CD8-positive, alpha-beta memory T cell (primary cell): Measurements from ENCODE around the gene ADGRL2. TPM values are rescaled to one million over a fixed set of nuclear protein-coding genes. Genes with fewer than 3 reads are reported as not detected.

Experiments used
- CTCF ChIA-PET: fragments of 350-600 bp; sonication (Branson Sonifier 250); formaldehyde crosslinking; loops from one replicate; lab custom pipeline; 2021; ENCODE audit warnings: antibody characterized with exemption; lab: Charles Lee
- POLR2A ChIA-PET: fragments of 350-600 bp; sonication (Branson Sonifier 250); formaldehyde crosslinking; loops from one replicate; lab custom pipeline; 2021; ENCODE audit warnings: antibody characterized with exemption; lab: Charles Lee
- DNase-seq, 5 donors: peaks; one replicate each; pipeline versions ENCODE4 v3.0.0 to v3.0.0-alpha.2; 2020 to 2022; ENCODE audit warnings: mixed read lengths in 1 of 5
- H3K27ac ChIP-seq: one replicate; pipeline ENCODE4 v1.7.0; 2013; ENCODE audit warnings: low read depth, mild to moderate bottlenecking, low read length, moderate library complexity
- H3K27me3 ChIP-seq: 2 replicates; pipeline ENCODE4 v1.7.0; 2013; ENCODE audit warnings: low read length, mild to moderate bottlenecking; ENCODE audit not compliant: insufficient read depth, poor library complexity, severe bottlenecking
- H3K36me3 ChIP-seq: 2 replicates; pipeline ENCODE4 v1.7.0; 2013; ENCODE audit warnings: mild to moderate bottlenecking, low read length, moderate library complexity; ENCODE audit not compliant: insufficient read depth
- H3K4me1 ChIP-seq: 2 replicates; pipeline ENCODE4 v1.7.0; 2013; ENCODE audit warnings: mild to moderate bottlenecking, low read length, moderate library complexity; ENCODE audit not compliant: insufficient read depth
- H3K4me3 ChIP-seq: 2 replicates; pipeline ENCODE4 v1.7.0; 2013; ENCODE audit warnings: mild to moderate bottlenecking, low read length
- H3K9me3 ChIP-seq: 2 replicates; pipeline ENCODE4 v1.7.0; 2013; ENCODE audit warnings: mild to moderate bottlenecking, low read length
- H3K27ac Mint-ChIP-seq, 8 donors: one replicate each; pipeline ENCODE4 v1.8.0; 2020 to 2021; ENCODE audit warnings: mixed read lengths in 8 of 8, mild to moderate bottlenecking in 6 of 8, inconsistent platforms in 3 of 8, moderate library complexity in 3 of 8
- H3K27me3 Mint-ChIP-seq, 2 donors: one replicate each; pipeline ENCODE4 v1.8.0; 2020 to 2021; ENCODE audit warnings: mixed read lengths in 2 of 2, mild to moderate bottlenecking in 1 of 2, moderate library complexity in 1 of 2
- H3K36me3 Mint-ChIP-seq, 3 donors: one replicate each; pipeline ENCODE4 v1.8.0; 2020 to 2021; ENCODE audit warnings: mixed read lengths in 3 of 3, inconsistent platforms in 1 of 3, mild to moderate bottlenecking in 1 of 3
- H3K4me1 Mint-ChIP-seq, 3 donors: one replicate each; pipeline ENCODE4 v1.8.0; 2020 to 2021; ENCODE audit warnings: mixed read lengths in 3 of 3, inconsistent platforms in 1 of 3, mild to moderate bottlenecking in 1 of 3
- H3K4me3 Mint-ChIP-seq, 7 donors: one replicate each; pipeline ENCODE4 v1.8.0; 2020 to 2021; ENCODE audit warnings: mixed read lengths in 7 of 7, mild to moderate bottlenecking in 6 of 7, moderate library complexity in 4 of 7, inconsistent platforms in 2 of 7
- H3K9me3 Mint-ChIP-seq, 5 donors: one replicate each; pipeline ENCODE4 v1.8.0; 2020 to 2022; ENCODE audit warnings: mixed read lengths in 5 of 5, mild to moderate bottlenecking in 3 of 5, moderate library complexity in 2 of 5, inconsistent platforms in 1 of 5
- polyA plus RNA-seq: library from polyadenylated mRNA; unstranded; fragments of 300-500 nt; fragmentation: Illumina TruSeq; gene quantifications from one replicate; pipeline ENCODE4 v1.2.3, GENCODE V29; 2021
- total RNA-seq, 2 experiments: library from RNA; stranded (reverse); gene quantifications; one replicate each; pipeline ENCODE4 v1.2.3, GENCODE V29; 2021

Gene ADGRL2
- total and polyA plus RNA-seq, 3 experiments from 2014 or later, result not detected

- POLR2A ChIA-PET, result no interaction called here
- peaks cover 0 to 31% (median 8%) of the 10 kb centered on the region in 5 donors for H3K9me3 Mint-ChIP-seq
Observed at GRCh38 chr1:81967951-81968350, 167.2 kb downstream of the ADGRL2 start.

GRCh38 chr1:81970416-81970815 lies 169.7 kb downstream of the ADGRL2 start:
- Mint-ChIP-seq H3K4me3 (no peak overlapping the region), H3K27me3 (no peaks in the 10 kb centered on the region), H3K9me3 (peaks cover 2 to 30% (median 4%) of the 10 kb centered on the region in 5 donors), H3K4me1 (no peaks in the 10 kb centered on the region), H3K36me3 (no peaks in the 10 kb centered on the region), H3K27ac (no peak overlapping the region)
- Histone ChIP-seq H3K9me3 (no peaks in the 10 kb centered on the region), H3K36me3 (no peaks in the 10 kb centered on the region), H3K4me1 (no peaks in the 10 kb centered on the region), H3K4me3 (no peak overlapping the region), H3K27ac (no peak overlapping the region), H3K27me3 (no peaks in the 10 kb centered on the region)
- ChIA-PET CTCF (no interaction called here), POLR2A (no interaction called here)
- no peak for DNase-seq

More at GRCh38 chr1:81967951-81968350, 167.2 kb downstream of the ADGRL2 start:
- no peak overlapping the region for H3K27ac Mint-ChIP-seq
- H3K9me3 ChIP-seq, result no peaks in the 10 kb centered on the region
- CTCF ChIA-PET, result no interaction called here
- H3K36me3 ChIP-seq, result no peaks in the 10 kb centered on the region
- no peak overlapping the region for H3K4me3 ChIP-seq
- no peaks in the 10 kb centered on the region for H3K4me1 ChIP-seq
- H3K36me3 Mint-ChIP-seq, result no peaks in the 10 kb centered on the region
- no peaks in the 10 kb centered on the region for H3K27me3 Mint-ChIP-seq
- no peak for DNase-seq
- no peak overlapping the region for H3K4me3 Mint-ChIP-seq
- no peaks in the 10 kb centered on the region for H3K4me1 Mint-ChIP-seq
- no peak overlapping the region for H3K27ac ChIP-seq
- H3K27me3 ChIP-seq, result no peaks in the 10 kb centered on the region

- no peak overlapping the region for H3K4me3 Mint-ChIP-seq
- no peaks in the 10 kb centered on the region for H3K36me3 Mint-ChIP-seq
- Histone ChIP-seq H3K36me3 (no peaks in the 10 kb centered on the region), H3K9me3 (no peaks in the 10 kb centered on the region), H3K4me1 (no peaks in the 10 kb centered on the region), H3K4me3 (no peak overlapping the region), H3K27ac (no peak overlapping the region), H3K27me3 (no peaks in the 10 kb centered on the region)
- DNase-seq, result no peak
- peaks cover 3 to 18% (median 6%) of the 10 kb centered on the region in 5 donors for H3K9me3 Mint-ChIP-seq
- no peaks in the 10 kb centered on the region for H3K4me1 Mint-ChIP-seq
- H3K27ac Mint-ChIP-seq, result no peak overlapping the region
- ChIA-PET CTCF (interaction anchor here (0.7 kb wide), 1 partner anchor 9 kb away, joined by 3 read pairs; no protein-coding TSS in a partner anchor), POLR2A (no interaction called here)
- no peaks in the 10 kb centered on the region for H3K27me3 Mint-ChIP-seq
Observed at GRCh38 chr1:81974222-81974841, 173.6 kb downstream of the ADGRL2 start.

GRCh38 chr1:81974883-81975555 lies 174.3 kb downstream of the ADGRL2 start:
- POLR2A ChIA-PET, result no interaction called here
- no peaks in the 10 kb centered on the region for H3K4me1 Mint-ChIP-seq
- Histone ChIP-seq H3K36me3 (no peaks in the 10 kb centered on the region), H3K27me3 (no peaks in the 10 kb centered on the region), H3K4me3 (no peak overlapping the region), H3K4me1 (no peaks in the 10 kb centered on the region), H3K27ac (no peak overlapping the region), H3K9me3 (no peaks in the 10 kb centered on the region)
- no peaks in the 10 kb centered on the region for H3K36me3 Mint-ChIP-seq
- DNase-seq, result no peak
- H3K9me3 Mint-ChIP-seq, result peaks cover 3 to 16% (median 6%) of the 10 kb centered on the region in 5 donors
- CTCF ChIA-PET, result no interaction called here
- no peak overlapping the region for H3K4me3 Mint-ChIP-seq
- H3K27me3 Mint-ChIP-seq, result no peaks in the 10 kb centered on the region
- no peak overlapping the region for H3K27ac Mint-ChIP-seq

- Mint-ChIP-seq H3K27ac (no peak overlapping the region), H3K4me3 (no peak overlapping the region), H3K36me3 (no peaks in the 10 kb centered on the region), H3K4me1 (no peaks in the 10 kb centered on the region), H3K27me3 (no peaks in the 10 kb centered on the region), H3K9me3 (peaks cover 3 to 18% (median 6%) of the 10 kb centered on the region in 5 donors)
- H3K9me3 ChIP-seq, result no peaks in the 10 kb centered on the region
- DNase-seq, result no peak
- H3K27me3 ChIP-seq, result no peaks in the 10 kb centered on the region
- CTCF ChIA-PET, result no interaction called here
- no peak overlapping the region for H3K4me3 ChIP-seq
- POLR2A ChIA-PET, result no interaction called here
- H3K36me3 ChIP-seq, result no peaks in the 10 kb centered on the region
- no peak overlapping the region for H3K27ac ChIP-seq
- no peaks in the 10 kb centered on the region for H3K4me1 ChIP-seq
Observed at GRCh38 chr1:81976539-81976938, 175.8 kb downstream of the ADGRL2 start.

GRCh38 chr1:81978945-81979344 lies 178.2 kb downstream of the ADGRL2 start:
- Histone ChIP-seq H3K27me3 (no peaks in the 10 kb centered on the region), H3K9me3 (no peaks in the 10 kb centered on the region), H3K27ac (no peak overlapping the region), H3K4me1 (no peaks in the 10 kb centered on the region), H3K36me3 (no peaks in the 10 kb centered on the region), H3K4me3 (no peak overlapping the region)
- POLR2A ChIA-PET, result no interaction called here
- no peak for DNase-seq
- CTCF ChIA-PET, result no interaction called here
- no peaks in the 10 kb centered on the region for H3K36me3 Mint-ChIP-seq
- no peak overlapping the region for H3K4me3 Mint-ChIP-seq
- peaks cover 3 to 16% (median 8%) of the 10 kb centered on the region in 5 donors for H3K9me3 Mint-ChIP-seq
- no peaks in the 10 kb centered on the region for H3K27me3 Mint-ChIP-seq
- no peak overlapping the region for H3K27ac Mint-ChIP-seq
- H3K4me1 Mint-ChIP-seq, result no peaks in the 10 kb centered on the region

- no peak overlapping the region for H3K27ac ChIP-seq
- ChIA-PET CTCF (no interaction called here), POLR2A (no interaction called here)
- no peaks in the 10 kb centered on the region for H3K4me1 ChIP-seq
- H3K36me3 ChIP-seq, result no peaks in the 10 kb centered on the region
- Mint-ChIP-seq H3K27ac (no peak overlapping the region), H3K4me1 (no peaks in the 10 kb centered on the region), H3K36me3 (no peaks in the 10 kb centered on the region), H3K9me3 (peaks cover 1 to 24% (median 3%) of the 10 kb centered on the region in 5 donors), H3K4me3 (no peak overlapping the region), H3K27me3 (no peaks in the 10 kb centered on the region)
- H3K9me3 ChIP-seq, result no peaks in the 10 kb centered on the region
- H3K4me3 ChIP-seq, result no peak overlapping the region
- DNase-seq, result no peak
- no peaks in the 10 kb centered on the region for H3K27me3 ChIP-seq
Observed at GRCh38 chr1:81982523-81982922, 181.8 kb downstream of the ADGRL2 start.

- Mint-ChIP-seq H3K27me3 (no peaks in the 10 kb centered on the region), H3K27ac (no peak overlapping the region), H3K36me3 (no peaks in the 10 kb centered on the region), H3K4me3 (no peak overlapping the region), H3K9me3 (peaks cover 0 to 32% (median 3%) of the 10 kb centered on the region in 5 donors), H3K4me1 (no peaks in the 10 kb centered on the region)
- no peaks in the 10 kb centered on the region for H3K27me3 ChIP-seq
- ChIA-PET POLR2A (no interaction called here), CTCF (no interaction called here)
- H3K27ac ChIP-seq, result no peak overlapping the region
- H3K9me3 ChIP-seq, result no peaks in the 10 kb centered on the region
- no peak overlapping the region for H3K4me3 ChIP-seq
- H3K36me3 ChIP-seq, result no peaks in the 10 kb centered on the region
- DNase-seq, result no peak
- H3K4me1 ChIP-seq, result no peaks in the 10 kb centered on the region
Observed at GRCh38 chr1:81989524-81989923, 188.8 kb downstream of the ADGRL2 start.
